Upper lobe of left lung (tissue), 4 donors: Measurements from ENCODE around the gene DLG2.

ENCODE experiments used
- EP300 ChIP-seq, 4 donors: sonication (generic); formaldehyde crosslinking; IDR thresholded peaks; one replicate each; pipeline ENCODE4 v1.5.1; 2017; ENCODE audit warnings: antibody characterized with exemption in 4 of 4, control low read depth in 2 of 4
- POLR2A ChIP-seq, 4 donors: fragments of 450-650 bp; IDR thresholded peaks; one replicate each; pipeline ENCODE4 v1.5.1; 2016 to 2017; ENCODE audit warnings: antibody characterized with exemption in 4 of 4, mild to moderate bottlenecking in 2 of 4
- POLR2AphosphoS5 ChIP-seq, 2 donors: sonication (generic); formaldehyde crosslinking; IDR thresholded peaks; one replicate each; pipeline ENCODE4 v1.5.1; 2017; ENCODE audit warnings: antibody characterized with exemption in 2 of 2
- TF ChIP-seq, protein P1 (sequence below), 6 experiments: fragments of 450-650 bp in 4 of 6; fragments of 200-600 bp in 2 of 6; sonication (generic) in 2 of 6; IDR thresholded peaks; one replicate each; pipeline ENCODE4 v1.5.1; 2016 to 2019; ENCODE audit warnings: antibody characterized with exemption in 6 of 6

DNA sequence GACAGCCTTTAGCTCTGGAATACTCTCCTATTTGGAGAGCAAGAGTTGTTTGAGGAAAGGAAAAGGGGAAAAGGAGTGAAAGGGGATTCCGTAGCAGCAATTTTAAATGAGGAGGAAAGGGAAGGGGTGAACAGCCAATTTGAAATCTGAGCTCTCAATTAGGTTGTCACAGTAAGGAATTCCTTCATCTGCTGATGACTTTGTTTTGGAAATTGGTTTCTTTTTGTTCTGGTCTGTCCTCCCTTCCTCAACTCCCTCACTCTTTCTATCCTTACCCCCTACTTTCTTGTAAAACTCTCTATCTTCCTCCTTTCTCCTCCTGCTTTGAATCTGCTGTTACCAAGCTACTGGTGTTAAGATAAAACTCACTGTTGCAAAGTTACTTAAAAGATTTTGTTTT lies 1155.6 kb downstream of the DLG2 start:
- TF ChIP-seq, protein P1, sequence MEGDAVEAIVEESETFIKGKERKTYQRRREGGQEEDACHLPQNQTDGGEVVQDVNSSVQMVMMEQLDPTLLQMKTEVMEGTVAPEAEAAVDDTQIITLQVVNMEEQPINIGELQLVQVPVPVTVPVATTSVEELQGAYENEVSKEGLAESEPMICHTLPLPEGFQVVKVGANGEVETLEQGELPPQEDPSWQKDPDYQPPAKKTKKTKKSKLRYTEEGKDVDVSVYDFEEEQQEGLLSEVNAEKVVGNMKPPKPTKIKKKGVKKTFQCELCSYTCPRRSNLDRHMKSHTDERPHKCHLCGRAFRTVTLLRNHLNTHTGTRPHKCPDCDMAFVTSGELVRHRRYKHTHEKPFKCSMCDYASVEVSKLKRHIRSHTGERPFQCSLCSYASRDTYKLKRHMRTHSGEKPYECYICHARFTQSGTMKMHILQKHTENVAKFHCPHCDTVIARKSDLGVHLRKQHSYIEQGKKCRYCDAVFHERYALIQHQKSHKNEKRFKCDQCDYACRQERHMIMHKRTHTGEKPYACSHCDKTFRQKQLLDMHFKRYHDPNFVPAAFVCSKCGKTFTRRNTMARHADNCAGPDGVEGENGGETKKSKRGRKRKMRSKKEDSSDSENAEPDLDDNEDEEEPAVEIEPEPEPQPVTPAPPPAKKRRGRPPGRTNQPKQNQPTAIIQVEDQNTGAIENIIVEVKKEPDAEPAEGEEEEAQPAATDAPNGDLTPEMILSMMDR (IDR thresholded peaks at IDR 0.05), result no peak
- no peak for TF ChIP-seq POLR2A (IDR thresholded peaks at IDR 0.05)
- TF ChIP-seq POLR2AphosphoS5 (IDR thresholded peaks at IDR 0.05), result no peak
- no peak for TF ChIP-seq EP300 (IDR thresholded peaks at IDR 0.05)
